Activated CD8-positive, alpha-beta memory T cell treated with anti-CD3 and anti-CD28 coated beads, Interleukin-2, amount 50 U/mL, for 1 hour (primary cell): ENCODE results near the gene BMP10.

Experiments used
- DNase-seq: peaks from one replicate; pipeline ENCODE4 v3.0.0-alpha.2; 2020; ENCODE audit errors: extremely low read depth

Gene BMP10

DNA sequence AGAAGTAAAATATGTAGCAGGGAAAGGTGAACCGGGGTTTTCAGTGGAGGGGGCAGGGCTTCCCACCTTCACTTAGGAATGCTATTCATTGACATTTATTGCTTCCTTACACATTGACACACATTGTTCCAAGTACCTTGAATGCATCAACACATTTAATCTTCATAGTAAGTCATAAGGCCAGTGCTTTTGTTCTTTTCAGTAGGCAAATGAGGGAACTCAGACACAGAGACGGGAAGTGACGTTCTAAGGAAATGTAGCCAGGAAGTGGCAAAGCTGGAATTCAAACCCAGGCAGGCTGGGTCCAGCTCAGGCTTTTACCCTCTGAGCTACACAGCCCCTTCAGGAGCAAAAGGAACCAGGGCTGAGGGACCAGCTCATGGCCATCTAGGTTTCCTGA, 20.7 kb downstream of the BMP10 start:
- DNase-seq: no peak

DNA sequence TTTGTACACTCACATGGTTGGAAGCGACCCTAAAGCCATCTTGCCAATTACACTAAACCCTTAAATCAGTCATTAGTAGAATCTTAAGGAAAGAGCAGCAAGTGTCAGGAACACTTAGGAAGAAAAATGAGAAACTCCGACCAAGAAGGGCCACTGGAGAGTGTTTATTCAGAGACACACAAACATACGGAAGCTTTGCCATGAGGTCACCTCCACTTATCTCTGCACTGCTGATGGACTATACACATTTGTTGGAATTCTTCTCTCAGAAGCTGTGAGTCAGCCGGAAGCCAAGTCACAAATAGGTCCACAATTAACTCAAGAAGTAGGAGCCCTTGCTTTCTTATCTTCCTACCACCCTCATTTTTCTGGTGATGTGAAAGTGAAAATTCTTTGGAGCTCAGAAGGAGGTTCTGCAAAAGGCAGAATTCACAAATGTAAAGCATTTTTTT, 21.6 kb downstream of the BMP10 start:
- no peak for DNase-seq

DNA sequence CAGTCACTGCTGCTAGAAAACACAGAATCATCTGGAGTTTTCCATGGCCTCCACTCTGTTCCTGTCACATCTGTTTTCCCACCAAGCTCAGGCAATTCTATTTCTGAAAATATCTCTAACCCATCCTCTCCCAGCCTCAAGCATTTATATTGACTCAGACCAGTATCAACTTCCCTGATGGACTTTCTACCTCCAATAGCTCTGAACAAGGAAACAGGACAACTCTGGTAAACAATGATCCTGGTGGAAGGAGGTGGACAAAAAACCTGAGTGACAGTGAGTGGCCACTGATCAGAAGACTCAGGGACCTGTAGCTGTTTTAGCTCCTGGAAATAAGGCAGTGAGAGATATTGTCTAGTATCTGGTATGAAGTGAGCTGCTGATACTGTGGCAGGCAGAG, 23.4 kb downstream of the BMP10 start:
- DNase-seq: no peak

DNA sequence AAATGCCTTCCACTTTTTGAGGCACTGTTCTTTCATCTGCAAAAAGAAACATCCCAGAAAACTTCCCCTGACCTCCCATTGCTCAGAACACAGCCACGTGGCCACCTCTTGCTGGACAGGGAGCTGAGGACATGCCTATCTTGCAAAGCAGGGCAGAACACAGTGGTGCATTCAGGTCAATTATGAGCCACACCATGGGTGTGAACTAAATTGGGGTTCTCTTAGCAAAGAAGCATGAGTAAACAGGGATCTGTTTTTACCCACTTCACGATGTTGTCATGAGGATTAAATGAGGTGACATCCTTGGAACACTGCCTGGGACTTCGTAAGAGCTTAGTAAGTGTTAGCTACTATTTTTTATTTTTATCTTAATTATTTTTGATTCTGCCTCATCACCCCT, 25.1 kb downstream of the BMP10 start:
- no peak for DNase-seq

DNA sequence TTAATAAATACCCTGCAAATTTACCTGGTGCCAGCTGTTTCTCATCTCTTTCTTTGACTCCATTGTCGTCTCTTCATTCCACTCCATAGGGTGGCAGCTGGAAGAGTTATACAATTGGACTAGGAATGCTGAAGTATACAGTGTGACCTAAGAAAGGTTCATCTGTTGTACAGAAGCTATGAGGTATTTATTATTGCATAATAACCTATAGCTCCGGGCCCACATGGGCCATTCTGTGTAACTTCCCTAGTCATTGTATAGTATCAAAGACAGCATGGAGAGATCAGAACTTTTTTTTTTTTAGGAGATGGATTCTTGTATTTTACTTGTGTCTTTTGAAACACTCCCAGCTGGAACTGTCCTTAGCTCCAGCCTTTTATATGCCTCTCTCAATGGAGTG, 26.2 kb downstream of the BMP10 start:
- no peak for DNase-seq

DNA sequence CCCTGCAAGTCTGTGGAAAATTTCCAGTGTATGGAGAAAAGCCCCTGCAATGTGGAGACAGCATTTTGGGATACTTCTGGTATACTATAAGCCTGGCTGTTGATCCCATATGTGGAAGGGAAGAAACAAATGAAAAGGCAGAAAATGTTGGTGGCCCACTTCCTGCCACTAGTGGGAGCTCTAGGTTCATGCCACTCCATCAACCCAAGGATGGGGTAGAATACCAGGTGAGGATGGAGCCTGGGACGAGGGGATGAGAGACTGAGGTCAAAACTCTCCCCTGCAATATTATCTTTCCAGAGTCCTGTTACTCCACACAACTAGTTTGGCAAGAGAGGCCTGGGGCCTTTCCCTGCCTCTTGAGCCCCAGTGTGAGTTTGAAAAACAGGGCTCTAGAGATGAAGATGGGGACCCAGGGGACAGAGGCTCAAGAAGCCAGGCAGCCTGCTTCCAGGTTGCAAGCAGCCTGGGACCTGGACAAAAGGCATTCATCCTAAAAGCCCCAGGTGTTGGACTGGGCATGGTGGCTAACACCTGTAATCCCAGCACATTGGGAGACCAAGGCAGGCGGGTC, 31.9 kb downstream of the BMP10 start:
- no peak for DNase-seq

DNA sequence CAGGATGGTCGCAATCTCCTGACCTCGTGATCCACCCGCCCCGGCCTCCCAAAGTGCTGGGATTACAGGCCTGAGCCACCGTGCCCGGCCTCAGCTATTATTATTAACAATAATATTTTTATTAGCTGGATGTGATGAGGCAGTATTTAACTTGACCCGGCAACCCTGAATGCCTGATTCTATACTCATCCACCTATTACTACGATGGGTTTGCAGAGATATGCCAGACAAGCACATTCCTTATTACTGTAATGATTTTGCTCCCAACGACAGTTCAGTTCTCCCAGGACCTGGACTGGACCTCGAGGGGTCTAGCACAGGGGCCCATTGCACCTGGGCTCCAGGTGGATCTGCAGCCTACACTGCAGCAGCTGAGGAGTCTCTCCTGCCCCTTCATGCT, 32.6 kb downstream of the BMP10 start:
- DNase-seq: no peak

DNA sequence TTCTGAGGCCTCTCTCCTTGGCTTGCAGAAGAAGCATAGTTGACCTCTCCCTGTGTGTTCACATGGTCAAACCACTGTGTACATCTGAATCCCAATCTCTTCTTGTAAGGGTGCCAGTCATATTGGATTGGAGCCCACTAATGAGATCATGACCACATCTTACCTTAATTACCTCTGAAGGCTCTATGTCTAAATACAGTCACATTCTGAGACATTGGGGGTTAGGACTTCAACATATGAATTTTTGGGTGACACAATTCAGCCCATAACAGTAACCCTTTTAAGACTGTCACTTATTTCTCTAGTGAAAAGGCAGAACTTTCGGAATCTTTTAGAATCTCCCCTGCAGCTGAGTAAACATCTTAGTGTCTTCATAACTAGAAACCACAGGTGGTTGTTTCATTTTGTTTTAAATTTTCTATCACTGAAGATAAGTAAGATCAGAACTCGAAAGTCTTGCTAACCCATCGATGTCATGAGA, 33.3 kb downstream of the BMP10 start:
- no peak for DNase-seq

DNA sequence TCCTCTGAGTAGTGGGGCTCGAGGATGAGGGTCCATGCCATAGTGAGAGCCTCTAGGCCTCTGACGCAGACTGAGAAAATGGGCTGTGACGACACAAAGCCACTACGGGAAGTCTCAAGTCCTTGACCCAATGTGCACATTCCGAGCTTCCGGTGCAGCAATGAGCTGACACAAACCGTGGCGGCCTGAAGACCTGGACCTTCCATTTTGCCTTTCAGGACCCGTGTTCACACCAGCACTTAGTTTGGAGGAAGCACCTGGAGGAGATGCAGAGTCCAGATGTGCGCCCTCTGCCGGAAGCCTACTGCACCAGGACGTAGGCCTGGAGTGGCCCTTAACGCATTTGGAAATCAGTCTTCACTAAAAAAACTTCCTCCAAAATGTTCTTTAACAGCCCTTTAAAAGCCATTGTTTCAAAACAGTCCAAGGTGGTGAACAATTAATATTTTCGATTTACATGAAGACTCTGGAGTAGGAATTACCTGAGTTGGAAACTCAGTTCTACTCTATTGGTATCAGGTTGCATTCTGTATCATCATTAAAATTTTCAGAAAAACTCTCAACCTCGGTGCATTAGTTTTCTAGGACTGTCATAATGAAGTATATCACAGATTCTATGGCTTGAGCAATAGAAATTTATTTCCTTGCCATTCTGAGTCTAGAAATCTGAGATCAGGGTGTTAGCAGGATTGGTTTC, 33.9 kb downstream of the BMP10 start:
- DNase-seq: peak; percentile 47

DNA sequence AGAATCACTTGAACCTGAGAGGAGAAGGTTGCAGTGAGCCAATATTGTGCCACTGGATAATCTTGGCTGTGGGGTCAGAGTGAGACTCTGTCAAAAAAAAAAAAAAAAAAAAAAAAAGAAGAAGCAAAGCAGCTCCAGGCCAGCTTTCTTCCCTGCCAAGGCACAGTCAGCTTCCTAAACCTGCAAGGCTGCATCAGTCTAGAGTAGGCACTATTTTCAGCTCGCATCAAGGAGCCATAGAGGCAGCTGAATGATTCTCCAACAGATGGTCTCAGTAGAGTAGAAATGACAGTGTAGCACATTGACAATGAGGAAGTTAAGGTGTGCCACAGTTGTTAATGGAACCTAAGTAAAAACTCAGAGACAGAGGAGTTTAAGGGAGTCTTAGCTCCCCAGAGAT, 35.6 kb downstream of the BMP10 start:
- DNase-seq: no peak

DNA sequence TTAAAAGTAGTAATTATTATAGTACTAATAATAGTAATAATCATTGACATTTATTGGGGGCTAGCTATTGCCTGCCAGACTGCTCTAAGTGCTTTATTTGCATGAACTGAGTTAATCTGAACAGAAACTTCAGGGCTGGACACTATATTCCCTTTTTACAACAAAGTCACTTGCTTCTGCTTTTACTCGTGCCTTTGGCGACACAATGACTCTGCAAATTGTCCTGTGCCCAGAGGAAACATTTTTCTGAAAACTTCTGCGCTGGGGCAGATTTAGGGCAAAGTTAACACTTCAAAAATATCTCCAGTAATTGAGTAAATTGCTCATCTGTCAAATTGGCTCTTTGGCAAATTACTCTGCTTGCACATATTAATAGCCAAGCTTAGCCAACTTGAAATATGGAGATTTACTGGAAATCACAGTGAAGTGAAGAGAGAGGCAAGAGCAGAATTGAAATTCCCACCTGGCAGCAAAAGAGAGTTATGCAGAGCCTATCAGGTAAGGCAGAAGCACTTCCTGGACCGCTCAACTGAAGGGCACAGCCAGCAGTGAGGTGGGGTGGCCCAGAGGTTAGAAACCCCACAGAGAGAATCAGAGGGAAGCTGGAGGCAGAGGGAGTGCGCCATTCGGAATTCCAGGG, 36.3 kb downstream of the BMP10 start:
- DNase-seq: no peak

DNA sequence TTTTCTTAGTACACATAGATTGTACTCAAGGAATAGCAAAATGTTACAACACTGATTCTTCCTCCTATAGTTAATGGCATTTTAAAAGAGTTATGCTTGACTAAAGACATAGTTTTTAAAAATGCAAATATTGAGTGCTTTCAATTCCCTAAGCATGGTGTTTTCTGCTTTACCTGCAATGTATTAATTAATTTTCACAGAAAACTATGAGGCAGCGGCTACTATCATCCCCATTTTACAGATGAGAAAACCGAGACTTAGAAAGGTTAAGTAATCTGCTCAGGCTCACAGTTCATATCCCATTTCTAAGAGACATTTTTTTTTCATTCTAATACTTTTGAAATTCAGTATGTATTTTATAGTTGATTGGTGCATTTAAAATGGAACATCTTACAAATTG, 38.0 kb downstream of the BMP10 start:
- DNase-seq: no peak

DNA sequence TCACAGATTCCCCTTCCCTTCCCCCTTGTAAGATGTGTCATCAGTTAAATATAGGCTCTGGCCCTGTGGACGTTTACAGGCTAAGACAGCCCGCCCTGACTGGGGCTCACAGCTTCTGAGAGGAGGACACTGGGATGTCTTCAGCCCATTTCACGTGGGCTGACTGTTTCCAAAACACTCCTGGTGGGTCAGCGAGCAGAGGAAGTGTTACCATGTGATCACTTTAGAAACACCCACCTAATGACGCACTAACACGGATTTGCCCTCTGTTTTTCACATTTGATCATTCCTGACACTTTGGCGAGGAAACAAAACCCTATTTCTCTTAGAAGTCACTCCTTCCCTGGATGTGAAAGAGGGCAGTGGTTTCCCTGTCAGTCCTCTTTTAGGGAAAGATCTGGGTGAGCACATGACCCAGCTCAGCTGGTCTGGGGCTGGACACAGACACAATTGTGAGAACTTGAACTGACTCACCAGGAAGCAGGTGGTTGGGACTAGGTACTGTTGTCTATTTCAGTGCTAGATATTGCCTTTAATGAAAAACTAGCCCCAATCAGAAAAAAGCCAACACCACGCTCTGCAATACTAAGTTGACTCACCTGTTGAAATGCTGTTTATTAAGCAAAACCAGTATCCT, 38.8 kb downstream of the BMP10 start:
- DNase-seq: no peak

DNA sequence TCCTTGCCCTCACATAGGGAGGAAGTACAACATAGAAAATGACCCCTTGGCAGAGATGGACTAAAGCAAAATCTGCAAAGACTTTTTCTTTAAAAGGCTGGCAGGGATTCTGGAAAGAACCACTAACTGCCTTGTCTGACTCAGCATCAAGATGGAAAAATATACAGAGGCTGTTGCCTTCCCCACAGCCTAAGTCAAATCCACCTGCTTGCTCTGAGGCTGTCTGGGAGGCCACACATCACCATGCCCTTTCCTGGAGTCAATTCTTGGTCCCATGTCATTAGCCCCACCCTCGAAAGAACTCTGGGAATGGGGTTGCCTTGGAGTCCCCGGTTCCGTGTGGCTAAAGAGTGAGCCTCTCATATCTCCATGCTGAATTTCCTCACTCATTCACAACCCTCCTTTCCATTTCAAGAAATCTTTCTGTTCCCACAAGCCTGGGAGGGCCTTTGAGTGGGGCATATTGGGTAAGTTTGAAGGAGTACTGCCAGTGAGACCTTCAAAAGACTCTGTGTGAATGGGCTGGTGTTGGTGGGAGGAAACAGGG, 39.4 kb downstream of the BMP10 start:
- no peak for DNase-seq

DNA sequence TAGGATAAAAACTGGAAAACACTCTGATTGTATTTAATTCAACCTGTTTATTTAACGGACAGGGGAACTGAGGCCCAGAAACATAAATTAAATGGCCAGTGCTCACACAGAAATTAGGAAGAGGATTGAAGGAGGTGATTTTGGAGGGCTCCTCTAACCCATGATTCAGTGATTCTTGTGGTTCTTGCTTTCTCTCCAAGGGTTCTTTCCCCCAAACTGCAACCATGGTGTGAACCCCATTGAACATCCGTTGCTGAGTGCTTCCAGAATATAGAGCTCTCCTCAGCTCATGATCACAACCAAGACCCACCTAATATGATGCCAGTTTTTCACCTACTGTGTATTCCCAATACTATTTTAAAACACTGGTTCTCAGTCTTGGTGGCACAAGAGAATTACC, 41.4 kb downstream of the BMP10 start:
- DNase-seq: no peak

DNA sequence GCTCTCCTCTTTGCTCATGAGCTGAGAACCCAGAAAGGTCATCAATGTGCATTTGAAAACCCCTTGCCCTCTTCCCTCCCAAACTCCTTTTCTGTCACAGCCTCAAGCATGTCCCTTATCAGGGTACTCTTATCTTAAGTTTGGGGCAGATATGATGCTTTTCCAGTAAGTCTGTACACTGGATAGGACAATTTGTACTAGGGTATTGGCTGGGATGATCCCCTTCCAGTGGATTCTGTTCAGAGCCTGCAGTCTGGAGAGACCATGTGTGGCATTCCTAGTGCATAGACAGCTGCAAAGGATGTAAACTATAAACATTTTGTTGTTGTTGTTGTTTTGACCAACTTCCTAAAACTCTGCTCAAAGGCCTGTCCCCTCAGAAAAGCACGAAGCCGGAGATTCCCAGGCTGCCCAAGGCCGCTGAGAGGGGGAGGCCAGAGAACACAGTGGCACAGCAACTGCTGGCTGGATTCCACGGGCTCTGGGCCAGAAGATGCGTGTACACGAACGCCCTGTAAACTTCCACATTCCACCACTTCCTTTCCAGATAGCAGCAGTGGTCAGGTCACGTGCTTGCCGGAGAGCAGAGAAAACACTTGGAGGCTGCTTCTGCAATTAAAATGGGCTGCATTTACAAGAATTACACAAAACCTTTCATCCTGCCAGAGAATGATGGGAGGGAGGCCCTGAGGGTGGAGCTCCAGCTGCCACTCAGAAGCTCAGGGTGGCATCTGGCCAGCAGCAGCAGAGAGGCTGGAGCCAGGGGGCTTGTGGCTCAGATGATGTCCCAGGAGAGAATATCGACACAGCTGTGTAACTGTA, 42.1 kb downstream of the BMP10 start:
- DNase-seq: no peak

DNA sequence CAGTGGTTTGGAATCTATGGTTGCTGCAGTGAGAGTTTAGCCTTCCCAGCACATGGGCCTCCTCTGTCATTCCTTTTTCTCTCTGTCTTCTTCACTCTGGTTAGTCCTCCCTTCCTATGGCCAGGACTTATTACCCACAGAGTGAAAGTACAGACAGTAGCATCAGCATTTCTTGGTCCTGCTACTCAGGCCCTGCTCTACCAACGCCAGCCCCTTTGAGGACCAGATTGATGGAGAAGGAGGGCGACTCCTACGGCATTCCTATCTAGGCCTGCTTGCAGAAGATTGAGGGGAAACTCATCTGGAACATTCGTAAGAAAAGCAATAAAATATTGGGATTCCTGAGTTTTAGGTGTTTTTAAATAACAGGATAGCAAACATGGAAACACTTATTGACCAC, 43.5 kb downstream of the BMP10 start:
- DNase-seq: no peak

DNA sequence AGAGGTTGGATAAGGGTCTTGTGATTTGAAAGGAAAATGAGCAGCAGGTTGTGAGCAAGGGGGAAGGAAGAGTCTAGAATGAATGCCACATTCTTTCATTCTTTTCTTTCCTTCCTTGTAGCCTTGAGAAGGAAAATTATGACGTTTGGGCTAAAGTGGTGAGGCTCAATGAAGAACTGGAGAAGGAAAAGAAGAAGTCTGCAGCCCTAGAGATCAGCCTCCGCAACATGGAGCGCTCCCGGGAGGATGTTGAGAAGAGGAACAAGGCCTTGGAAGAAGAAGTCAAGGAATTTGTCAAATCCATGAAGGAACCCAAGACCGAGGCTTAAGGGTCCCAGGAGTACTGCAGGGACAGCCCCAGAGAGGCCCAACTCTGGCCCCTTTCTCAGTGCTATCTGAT, 45.3 kb downstream of the BMP10 start:
- DNase-seq: no peak

DNA sequence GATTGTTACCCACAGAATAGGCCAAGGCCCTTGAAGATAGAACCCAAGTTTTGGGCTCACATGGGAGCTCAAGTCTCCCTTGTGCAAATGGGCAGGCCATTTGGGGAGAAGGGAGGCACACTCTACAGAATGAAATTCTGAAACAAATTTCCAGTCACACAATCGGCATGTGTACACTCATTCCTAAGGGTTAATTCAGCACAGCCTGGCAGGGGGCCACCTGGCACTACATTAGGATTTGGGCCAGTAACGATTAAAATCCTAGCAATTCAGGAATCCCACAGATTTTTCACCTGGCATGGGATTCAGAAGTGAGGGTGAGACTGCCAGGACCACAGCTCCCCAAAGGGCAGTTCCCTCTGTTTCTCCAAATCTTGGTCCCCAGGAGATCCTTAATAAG, 46.4 kb downstream of the BMP10 start:
- no peak for DNase-seq

DNA sequence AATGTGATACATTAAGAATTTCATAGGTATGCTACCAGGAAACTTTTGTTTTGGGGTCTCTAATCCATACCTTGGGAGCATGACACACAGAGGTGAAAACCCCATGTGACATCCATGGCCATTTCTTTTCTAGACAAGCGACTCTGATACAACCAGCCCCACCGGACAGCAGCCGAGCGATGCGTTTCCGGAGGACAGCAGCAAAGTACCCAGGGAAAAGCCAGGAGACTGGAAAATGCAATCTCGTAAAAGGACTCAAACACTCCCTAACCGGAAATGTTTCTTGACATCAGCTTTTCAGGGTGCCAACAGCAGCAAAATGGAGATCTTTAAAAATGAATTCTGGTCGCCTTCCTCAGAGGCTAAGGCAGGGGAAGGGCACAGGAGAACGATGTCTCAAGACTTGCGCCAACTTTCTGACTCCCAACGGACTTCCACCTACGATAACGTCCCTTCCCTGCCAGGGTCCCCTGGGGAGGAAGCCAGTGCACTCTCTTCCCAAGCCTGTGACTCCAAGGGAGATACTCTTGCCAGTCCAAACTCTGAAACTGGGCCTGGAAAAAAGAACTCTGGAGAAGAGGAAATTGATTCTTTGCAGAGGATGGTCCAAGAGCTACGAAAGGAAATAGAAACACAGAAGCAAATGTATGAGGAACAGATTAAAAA, 48.9 kb downstream of the BMP10 start:
- no peak for DNase-seq

DNA sequence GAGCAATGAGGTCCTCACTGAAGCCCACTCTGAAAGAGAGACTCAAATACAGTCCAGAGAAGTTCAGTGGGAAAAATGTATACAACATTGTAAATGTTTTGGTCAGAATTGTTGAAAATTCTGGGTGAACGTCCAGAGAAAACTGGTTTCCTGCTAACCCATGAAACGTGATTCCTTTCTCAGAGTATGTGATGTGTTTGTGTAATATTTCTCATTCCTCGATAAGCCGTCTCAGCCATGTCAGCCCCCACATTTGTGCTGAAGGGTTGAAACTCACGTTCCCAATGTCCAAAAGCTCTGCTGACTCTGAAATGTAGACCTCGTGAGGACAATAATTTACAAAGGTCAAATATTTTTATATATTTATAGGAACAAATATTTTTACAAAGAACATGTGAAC, 51.6 kb downstream of the BMP10 start:
- no peak for DNase-seq
